Fibroblast of pulmonary artery (primary cell): Measurements from ENCODE around the gene GOT1.

Source experiments
- DNase-seq: peaks from one replicate; pipeline ENCODE4 v3.0.0-alpha.2; 2010; ENCODE audit warnings: low read depth
- H3K4me3 ChIP-seq: replicated peaks from 2 replicates; pipeline ENCODE4 v1.5.1; 2011; ENCODE audit warnings: low read depth, mild to moderate bottlenecking, control low read depth, low read length, moderate library complexity
- CTCF ChIP-seq: IDR thresholded peaks from 2 replicates; pipeline ENCODE4 v1.5.1; 2011; ENCODE audit warnings: mild to moderate bottlenecking, control low read depth, low read length, inconsistent platforms; ENCODE audit errors: missing control alignments

The GOT1 gene

GRCh38 chr10:99421233-99421739, 9.1 kb downstream of the GOT1 start:
- no peak overlapping the region for H3K4me3 ChIP-seq
- no peak for DNase-seq
- no peak for TF ChIP-seq CTCF

- DNase-seq, result no peak
- no peak overlapping the region for H3K4me3 ChIP-seq
- no peak for TF ChIP-seq CTCF
Measured at GRCh38 chr10:99419688-99420087, 10.7 kb downstream of the GOT1 start.

- TF ChIP-seq CTCF, result no peak
- H3K4me3 ChIP-seq, result no peak overlapping the region
- DNase-seq, result no peak
Measured at GRCh38 chr10:99418910-99419624, 11.4 kb downstream of the GOT1 start.

- no peak for DNase-seq
- no peak overlapping the region for H3K4me3 ChIP-seq
- TF ChIP-seq CTCF, result no peak
Measured at GRCh38 chr10:99412099-99412498, 18.3 kb downstream of the GOT1 start.

GRCh38 chr10:99411546-99411945, 18.9 kb downstream of the GOT1 start:
- no peak overlapping the region for H3K4me3 ChIP-seq
- no peak for TF ChIP-seq CTCF
- DNase-seq, result no peak

- DNase-seq, result no peak
- TF ChIP-seq CTCF, result no peak
Measured at GRCh38 chr10:99410876-99411275, 19.5 kb downstream of the GOT1 start.

GRCh38 chr10:99410146-99410545, 20.3 kb downstream of the GOT1 start:
- TF ChIP-seq CTCF, result no peak
- H3K4me3 ChIP-seq, result no peak overlapping the region
- no peak for DNase-seq

More at GRCh38 chr10:99410876-99411275, 19.5 kb downstream of the GOT1 start:
- no peak overlapping the region for H3K4me3 ChIP-seq
